ENCODE results near the gene ZNF302.
"Not testable (repeated sequence)": the region's sequence is repeated elsewhere in the genome, so short reads cannot be mapped to it uniquely, and the experiment has no call there.

ZNF302 gene

GRCh38 chr19:34677386-34678084 is at the start of gene ZNF302:
TSS of gene ZNF302 (plus strand) at chr19:34677678. CDS start at chr19:34678805, 1,127 bp downstream.
- DNase-seq = peak; percentile 95

- no peak for DNase-seq
Measured at GRCh38 chr19:34633802-34634201, 43.7 kb upstream of the ZNF302 start.

DNA sequence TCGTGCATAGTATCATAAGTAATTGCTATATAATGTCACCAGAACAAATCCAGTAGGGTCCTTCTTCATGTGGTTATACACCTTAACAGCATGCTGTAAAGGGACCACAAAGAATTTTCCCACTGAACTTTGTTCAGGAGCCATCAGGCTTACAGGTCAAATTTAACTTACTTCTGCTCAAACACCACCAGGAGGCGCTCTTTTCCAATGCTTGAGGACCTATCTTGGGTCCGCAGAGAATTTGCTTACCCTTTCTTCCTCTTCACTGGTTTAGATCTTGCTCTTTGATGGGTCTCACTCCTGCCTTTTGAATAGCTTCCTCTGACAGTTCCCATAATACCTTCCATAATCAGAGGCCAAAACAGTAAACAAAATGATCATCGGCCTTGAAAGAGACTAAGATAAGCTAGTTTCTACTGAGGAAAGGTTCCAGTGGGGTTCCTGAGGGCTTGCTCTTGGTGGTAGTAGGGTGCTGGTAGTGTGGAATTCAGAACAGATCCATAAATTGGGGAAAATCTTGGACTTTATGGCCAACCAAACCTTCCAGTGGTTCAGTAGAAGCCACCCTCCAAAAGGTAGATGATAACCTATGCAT is 37.9 kb upstream of the ZNF302 start:
- DNase-seq = peak; percentile 74

- no peak for DNase-seq
Measured at GRCh38 chr19:34642241-34642640, 35.2 kb upstream of the ZNF302 start.

GRCh38 chr19:34644991-34645461 is 32.5 kb upstream of the ZNF302 start:
- DNase-seq = no peak

GRCh38 chr19:34645551-34645950 is 31.9 kb upstream of the ZNF302 start:
- no peak for DNase-seq

- DNase-seq = no peak
Measured at GRCh38 chr19:34649886-34650543, 27.5 kb upstream of the ZNF302 start.

DNA sequence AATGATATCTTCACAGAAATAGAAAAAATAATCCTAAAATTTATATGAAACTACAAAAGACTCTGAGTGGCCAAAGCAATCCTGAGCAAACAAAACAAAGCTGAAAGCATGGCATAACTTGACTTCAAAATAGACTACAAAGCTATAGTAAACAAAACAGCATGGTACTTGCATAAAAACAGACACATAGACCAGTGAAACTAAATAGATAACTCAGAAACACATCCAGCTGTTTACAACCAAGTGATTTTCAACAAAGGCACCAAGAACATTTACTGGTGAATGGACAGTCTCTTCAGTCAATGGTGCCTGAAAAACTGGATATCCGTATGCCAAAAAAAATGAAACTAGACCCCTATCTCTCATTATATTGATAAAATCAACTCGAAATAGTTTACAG is 25.7 kb upstream of the ZNF302 start:
- no peak for DNase-seq

- DNase-seq = no peak
Measured at GRCh38 chr19:34654796-34655195, 22.7 kb upstream of the ZNF302 start.

GRCh38 chr19:34655651-34656050 is 21.8 kb upstream of the ZNF302 start:
- DNase-seq = no peak

DNA sequence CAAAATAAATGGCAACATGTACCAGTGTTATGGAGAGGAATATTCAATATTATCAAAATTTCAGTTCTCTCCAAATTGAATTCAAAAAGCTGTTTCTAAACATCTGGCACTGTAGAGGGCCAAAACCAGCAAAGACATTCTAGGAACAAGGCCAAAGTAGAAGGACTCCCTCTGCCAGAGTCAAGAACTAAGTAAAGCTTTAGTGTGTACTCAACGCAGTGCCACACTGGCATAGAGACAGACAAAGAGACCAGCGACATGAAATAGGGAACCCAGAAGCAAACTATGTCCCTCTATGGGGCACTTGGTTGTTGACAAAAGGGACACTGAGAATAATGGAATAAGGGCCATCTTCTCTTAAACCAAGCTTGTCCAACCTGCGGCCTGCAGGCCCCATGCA is 16.1 kb upstream of the ZNF302 start:
- DNase-seq = no peak

GRCh38 chr19:34662919-34663318 is 14.6 kb upstream of the ZNF302 start:
- peak; percentile 51 for DNase-seq

DNA sequence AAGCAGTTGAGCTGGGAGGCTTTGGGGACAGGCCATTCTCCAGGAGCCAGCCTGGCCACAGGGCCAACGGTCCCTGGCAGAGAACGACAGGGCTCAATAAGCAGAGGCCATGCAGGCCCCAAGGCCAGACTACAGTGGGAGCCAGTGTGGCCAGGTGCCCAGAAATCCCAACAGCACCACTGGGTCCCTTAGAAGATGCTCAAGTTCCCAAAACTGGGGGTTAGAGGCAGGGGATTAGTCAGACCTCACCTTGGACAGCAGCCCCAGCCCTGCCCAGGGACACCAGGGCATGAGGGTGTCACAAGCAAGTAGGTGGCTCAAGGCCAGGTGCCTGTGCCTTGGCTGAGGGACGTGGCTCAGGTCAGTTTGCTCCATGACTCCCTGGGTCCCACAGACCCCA is 13.3 kb upstream of the ZNF302 start:
- no peak for DNase-seq

DNA sequence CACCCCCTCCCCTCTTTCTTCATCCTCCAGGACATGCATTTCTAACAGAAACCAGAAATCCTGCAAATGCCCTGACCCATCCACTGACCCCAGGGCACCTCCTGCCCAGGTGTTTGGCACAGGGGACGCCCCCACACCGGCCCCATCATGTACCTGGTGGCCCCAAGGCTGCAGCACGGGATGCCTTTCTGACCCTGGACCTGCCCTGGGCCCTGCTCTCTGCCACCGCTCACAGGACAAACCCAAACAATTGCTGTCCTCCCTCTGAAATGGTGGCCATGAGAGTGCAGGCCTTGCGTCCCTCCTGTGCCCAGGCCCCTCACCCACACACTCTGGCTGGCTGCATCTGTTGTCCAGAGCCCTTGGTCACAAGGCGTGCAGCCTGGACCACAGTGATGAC is 12.6 kb upstream of the ZNF302 start:
- no peak for DNase-seq

- not testable (repeated sequence) for DNase-seq
Measured at GRCh38 chr19:34665275-34665674, 12.2 kb upstream of the ZNF302 start.

DNA sequence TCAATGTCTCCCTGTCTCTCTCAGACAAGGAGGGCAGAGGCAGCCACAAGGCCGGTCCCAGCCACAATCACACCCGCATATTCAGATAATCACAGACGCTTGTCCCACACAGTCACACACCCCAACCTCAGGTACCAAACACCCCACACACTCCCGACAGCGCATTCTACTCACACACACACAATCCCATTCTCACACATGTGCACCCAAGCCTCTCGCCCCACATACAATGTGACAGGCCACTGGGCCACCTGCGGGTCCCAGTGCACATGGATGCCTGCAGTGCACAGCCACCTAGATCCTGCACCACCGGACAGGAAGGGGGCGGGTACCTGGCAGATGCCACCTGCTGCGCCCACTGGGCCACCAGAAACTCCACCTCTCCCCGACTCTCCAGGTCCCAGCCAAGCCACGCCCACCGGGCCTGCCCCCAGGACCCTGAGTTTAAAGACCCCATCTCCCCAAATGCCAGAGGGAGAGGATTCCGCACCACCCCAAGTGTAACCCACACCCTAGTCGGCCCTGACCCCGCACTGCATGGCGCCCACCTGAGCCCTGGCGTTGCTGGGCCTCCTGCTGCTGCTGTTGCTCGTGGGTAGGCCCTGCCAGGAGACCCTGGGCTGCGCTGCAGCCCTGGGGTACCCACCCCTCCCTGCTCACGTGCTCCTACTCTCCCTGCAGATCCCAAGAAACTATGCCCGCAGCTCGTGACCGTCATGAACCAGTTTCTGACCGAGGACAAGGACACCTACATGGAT is 11.1 kb upstream of the ZNF302 start:
- no peak for DNase-seq

- no peak for DNase-seq
Measured at GRCh38 chr19:34666958-34667265, 10.6 kb upstream of the ZNF302 start.

GRCh38 chr19:34667349-34668076 is 10.0 kb upstream of the ZNF302 start:
- DNase-seq = no peak

GRCh38 chr19:34668077-34668689 is 9.3 kb upstream of the ZNF302 start:
- DNase-seq = not testable (repeated sequence)

DNA sequence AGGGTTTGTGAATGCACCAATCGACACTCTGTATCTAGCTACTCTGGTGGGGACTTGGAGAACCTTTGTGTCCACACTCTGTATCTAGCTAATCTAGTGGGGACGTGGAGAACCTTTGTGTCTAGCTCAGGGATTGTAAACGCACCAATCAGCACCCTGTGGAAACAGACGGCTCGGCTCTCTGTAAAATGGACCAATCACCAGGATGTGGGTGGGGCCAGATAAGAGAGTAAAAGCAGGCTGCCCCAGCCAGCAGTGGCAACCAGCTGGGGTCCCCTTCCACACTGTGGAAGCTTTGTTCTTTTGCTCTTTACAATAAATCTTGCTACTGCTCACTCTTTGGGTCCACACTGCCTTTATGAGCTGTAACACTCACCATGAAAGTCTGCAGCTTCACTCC is 8.8 kb upstream of the ZNF302 start:
- not testable (repeated sequence) for DNase-seq

- DNase-seq = no peak
Measured at GRCh38 chr19:34669305-34669704, 8.2 kb upstream of the ZNF302 start.

DNA sequence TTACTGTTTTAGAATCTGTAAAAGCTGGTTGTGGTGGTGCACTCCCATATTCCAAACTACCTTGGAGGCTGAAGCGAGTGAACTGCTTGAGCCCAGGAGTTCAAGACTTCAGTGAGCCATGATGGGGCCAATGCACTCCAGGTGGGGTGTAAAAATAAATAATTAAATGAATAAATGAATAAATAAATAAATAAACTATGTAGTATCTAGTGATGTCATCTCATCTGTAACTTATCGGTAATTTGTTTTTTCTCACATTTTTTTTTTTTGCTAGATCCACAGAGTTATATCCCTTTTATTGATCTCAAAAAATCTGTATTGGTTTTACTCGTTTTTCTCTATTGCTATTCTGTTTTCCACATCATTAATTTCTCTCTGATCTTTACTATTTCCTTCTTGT is 5.5 kb upstream of the ZNF302 start:
- DNase-seq = no peak

All from CD4-positive, alpha-beta T cell treated with Interleukin-17A for 4 hours (primary cell).